HepG2 (cell line): Measurements from ENCODE around the gene THRAP3. TPM values are rescaled to one million over a fixed set of nuclear protein-coding genes. Genes with fewer than 3 reads are reported as not detected.

Experiments used
- ARNTL ChIP-seq: sonication (generic); formaldehyde crosslinking; IDR thresholded peaks from 2 replicates; pipeline ENCODE4 v1.4.0; 2020; ENCODE audit warnings: mild to moderate bottlenecking, missing genetic modification reagents
- CEBPG ChIP-seq: IDR thresholded peaks from 2 replicates; pipeline ENCODE4 v1.6.1; 2016
- CREB1 ChIP-seq, 2 experiments: fragments of 450-650 bp in 1 of 2; IDR thresholded peaks; 2 replicates each; pipeline ENCODE4 v1.6.1; 2016 to 2017; ENCODE audit warnings: control low read depth in 1 of 2, mild to moderate bottlenecking in 1 of 2, missing compliant biosample characterization in 1 of 2, missing genetic modification characterization in 1 of 2
- FOSL2 ChIP-seq: sonication (generic); formaldehyde crosslinking; IDR thresholded peaks from 2 replicates; pipeline ENCODE4 v1.4.0; 2020; ENCODE audit warnings: missing genetic modification reagents
- FOXA3 ChIP-seq: IDR thresholded peaks from 2 replicates; pipeline ENCODE4 v1.6.1; 2016; ENCODE audit warnings: missing genetic modification reagents, missing compliant biosample characterization
- IKZF4 ChIP-seq: sonication (generic); formaldehyde crosslinking; IDR thresholded peaks from 2 replicates; pipeline ENCODE4 v1.5.1; 2020; ENCODE audit warnings: borderline replicate concordance, mild to moderate bottlenecking, low read depth, missing genetic modification reagents; ENCODE audit errors: not compliant biosample characterization
- KDM5B ChIP-seq: sonication (generic); formaldehyde crosslinking; IDR thresholded peaks from 2 replicates; pipeline ENCODE4 v1.4.0; 2020; ENCODE audit warnings: missing genetic modification reagents, mild to moderate bottlenecking, borderline replicate concordance
- PATZ1 ChIP-seq: sonication (generic); formaldehyde crosslinking; IDR thresholded peaks from 2 replicates; pipeline ENCODE4 v1.4.0; 2020; ENCODE audit warnings: missing genetic modification reagents
- PRDM4 ChIP-seq: sonication (generic); formaldehyde crosslinking; IDR thresholded peaks from 2 replicates; pipeline ENCODE4 v1.9.0; 2021; ENCODE audit warnings: missing genetic modification reagents, borderline replicate concordance
- RCOR2 ChIP-seq: IDR thresholded peaks from 2 replicates; pipeline ENCODE4 v1.6.1; 2016; ENCODE audit warnings: missing biosample characterization, missing genetic modification reagents
- SAP130 ChIP-seq: IDR thresholded peaks from 2 replicates; pipeline ENCODE4 v1.6.1; 2016; ENCODE audit warnings: low read depth
- SMAD3 ChIP-seq: sonication (generic); formaldehyde crosslinking; IDR thresholded peaks from 2 replicates; pipeline ENCODE4 v1.4.0; 2020; ENCODE audit warnings: missing genetic modification reagents
- STAG1 ChIP-seq: sonication (generic); formaldehyde crosslinking; IDR thresholded peaks from 2 replicates; pipeline ENCODE4 v1.4.0; 2020; ENCODE audit warnings: missing genetic modification reagents
- ZMYM3 ChIP-seq: sonication (generic); formaldehyde crosslinking; IDR thresholded peaks from 2 replicates; pipeline ENCODE4 v1.5.1; 2020; ENCODE audit warnings: mild to moderate bottlenecking, missing genetic modification reagents
- ZNF10 ChIP-seq: sonication (generic); formaldehyde crosslinking; IDR thresholded peaks from 2 replicates; pipeline ENCODE4 v1.4.0; 2020; ENCODE audit warnings: mild to moderate bottlenecking, low read depth, missing genetic modification reagents, borderline replicate concordance
- ZNF292 ChIP-seq: sonication (generic); formaldehyde crosslinking; IDR thresholded peaks from 2 replicates; pipeline ENCODE4 v1.8.1; 2022; ENCODE audit warnings: mild to moderate bottlenecking, low read depth, missing genetic modification reagents, borderline replicate concordance
- ZNF30 ChIP-seq: sonication (generic); formaldehyde crosslinking; IDR thresholded peaks from 2 replicates; pipeline ENCODE4 v1.5.0; 2020; ENCODE audit warnings: mild to moderate bottlenecking, missing genetic modification reagents
- polyA plus RNA-seq, 8 experiments: library from polyadenylated mRNA; depleted of rRNA in 3 of 8; stranded (reverse) in 7 of 8; unstranded in 1 of 8; fragments of >200 nt; fragmentation: Illumina TruSeq in 4 of 8; extraction: Trizol in 4 of 8; gene quantifications; 2 replicates each; pipeline versions ENCODE4 v1.2.1 to v1.2.3, GENCODE V29; 2011 to 2016; ENCODE audit warnings: low read depth in 4 of 8, missing spikeins in 1 of 8, mixed read lengths in 1 of 8; ENCODE audit not compliant: insufficient read depth in 1 of 8
- total RNA-seq, 5 experiments: library from RNA; depleted of rRNA; stranded (reverse); fragments of >200 nt; fragmentation: Illumina TruSeq; extraction: Trizol; gene quantifications; 2 replicates each; pipeline ENCODE4 v1.2.3, GENCODE V29; 2016; ENCODE audit warnings: low read depth in 1 of 5
- TF ChIP-seq, protein P1 (sequence below): sonication (generic); formaldehyde crosslinking; IDR thresholded peaks from 2 replicates; pipeline ENCODE4 v1.8.0; 2022; ENCODE audit warnings: missing genetic modification reagents, mild to moderate bottlenecking, borderline replicate concordance
- TF ChIP-seq, protein P2 (sequence below): sonication (generic); formaldehyde crosslinking; IDR thresholded peaks from 2 replicates; pipeline ENCODE4 v1.4.0; 2020; ENCODE audit warnings: missing genetic modification reagents, borderline replicate concordance

THRAP3 gene
- total and polyA plus RNA-seq, 2 of the 13 experiments (the other 11 are each of a cell fraction or from before 2014, with no cell fraction given) = 45.0 to 92.6 TPM

DNA sequence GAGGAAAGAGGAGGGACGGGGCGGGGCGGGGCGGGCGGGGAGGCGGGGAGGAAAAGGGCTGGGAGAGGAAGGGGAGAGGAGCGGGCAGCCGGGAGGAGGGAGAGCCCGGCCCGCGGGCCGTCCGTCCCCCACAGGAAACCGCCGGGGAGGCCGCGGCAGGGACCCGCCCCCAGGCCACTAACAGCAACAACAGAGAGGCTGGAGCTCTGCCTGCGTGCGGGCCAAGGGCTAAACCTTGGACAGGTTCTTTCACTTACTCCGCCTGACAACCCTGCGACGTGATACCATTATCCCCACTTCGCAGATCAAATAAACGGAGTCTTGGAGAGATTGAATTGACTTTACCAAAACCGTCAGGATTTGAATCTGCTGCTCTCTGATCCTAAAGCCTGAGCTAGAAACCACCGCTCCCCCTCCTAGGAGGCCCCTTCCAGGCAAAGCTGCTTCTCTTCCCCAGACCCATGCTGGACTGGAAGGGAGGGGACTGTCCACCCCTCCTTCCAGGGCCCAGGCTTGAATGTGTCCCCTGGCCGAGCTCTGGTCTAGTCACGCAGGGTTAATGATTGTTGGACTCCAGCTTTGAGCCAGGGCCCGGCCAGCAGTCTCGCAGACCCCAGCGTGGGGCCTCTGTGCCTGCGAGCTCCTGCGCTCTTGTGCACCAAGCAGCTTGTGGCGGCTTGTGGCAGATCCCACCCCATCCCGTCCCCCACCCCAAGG is 99.6 kb downstream of the THRAP3 start, which contains the start of gene EVA1B (continued):
- TF ChIP-seq KDM5B = peak; percentile 70; the same call in 1 of the 2 replicates
- TF ChIP-seq, protein P1, sequence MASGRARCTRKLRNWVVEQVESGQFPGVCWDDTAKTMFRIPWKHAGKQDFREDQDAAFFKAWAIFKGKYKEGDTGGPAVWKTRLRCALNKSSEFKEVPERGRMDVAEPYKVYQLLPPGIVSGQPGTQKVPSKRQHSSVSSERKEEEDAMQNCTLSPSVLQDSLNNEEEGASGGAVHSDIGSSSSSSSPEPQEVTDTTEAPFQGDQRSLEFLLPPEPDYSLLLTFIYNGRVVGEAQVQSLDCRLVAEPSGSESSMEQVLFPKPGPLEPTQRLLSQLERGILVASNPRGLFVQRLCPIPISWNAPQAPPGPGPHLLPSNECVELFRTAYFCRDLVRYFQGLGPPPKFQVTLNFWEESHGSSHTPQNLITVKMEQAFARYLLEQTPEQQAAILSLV (CRISPR knock-in tag) = peak; percentile 29; the same call in 1 of the 2 replicates
- peak; percentile 54 for TF ChIP-seq ZMYM3 (CRISPR knock-in tag)
- TF ChIP-seq PRDM4 (CRISPR knock-in tag) = no peak
- TF ChIP-seq FOXA3 (CRISPR knock-in tag) = peak; percentile 68
- 0 out of 2 replicates have a peak, but pooled peaks have one; percentile 63 for TF ChIP-seq SMAD3 (CRISPR knock-in tag)
- TF ChIP-seq RCOR2 = 0 out of 2 replicates have a peak, but pooled peaks have one; percentile 36
- peak; percentile 66 for TF ChIP-seq IKZF4 (CRISPR knock-in tag)
- no peak for TF ChIP-seq ZNF30 (CRISPR knock-in tag)
- no peak for TF ChIP-seq CREB1 (IDR thresholded peaks at IDR 0.05)
- peak; percentile 70 for TF ChIP-seq CREB1 (CRISPR knock-in tag; IDR thresholded peaks at IDR 0.05)
- TF ChIP-seq PATZ1 (CRISPR knock-in tag) = peak; percentile 79; the same call in 1 of the 2 replicates
- TF ChIP-seq STAG1 (CRISPR knock-in tag) = peak; percentile 15; the same call in 1 of the 2 replicates
- peak; percentile 87; the same call in 1 of the 2 replicates for TF ChIP-seq ZNF292 (CRISPR knock-in tag)
- TF ChIP-seq ZNF10 (CRISPR knock-in tag) = no peak
- TF ChIP-seq SAP130 = peak; percentile 92
- TF ChIP-seq ARNTL (CRISPR knock-in tag) = peak; percentile 65; the same call in 1 of the 2 replicates
- TF ChIP-seq CEBPG (CRISPR knock-in tag) = 0 out of 2 replicates have a peak, but pooled peaks have one; percentile 9
- TF ChIP-seq, protein P2, sequence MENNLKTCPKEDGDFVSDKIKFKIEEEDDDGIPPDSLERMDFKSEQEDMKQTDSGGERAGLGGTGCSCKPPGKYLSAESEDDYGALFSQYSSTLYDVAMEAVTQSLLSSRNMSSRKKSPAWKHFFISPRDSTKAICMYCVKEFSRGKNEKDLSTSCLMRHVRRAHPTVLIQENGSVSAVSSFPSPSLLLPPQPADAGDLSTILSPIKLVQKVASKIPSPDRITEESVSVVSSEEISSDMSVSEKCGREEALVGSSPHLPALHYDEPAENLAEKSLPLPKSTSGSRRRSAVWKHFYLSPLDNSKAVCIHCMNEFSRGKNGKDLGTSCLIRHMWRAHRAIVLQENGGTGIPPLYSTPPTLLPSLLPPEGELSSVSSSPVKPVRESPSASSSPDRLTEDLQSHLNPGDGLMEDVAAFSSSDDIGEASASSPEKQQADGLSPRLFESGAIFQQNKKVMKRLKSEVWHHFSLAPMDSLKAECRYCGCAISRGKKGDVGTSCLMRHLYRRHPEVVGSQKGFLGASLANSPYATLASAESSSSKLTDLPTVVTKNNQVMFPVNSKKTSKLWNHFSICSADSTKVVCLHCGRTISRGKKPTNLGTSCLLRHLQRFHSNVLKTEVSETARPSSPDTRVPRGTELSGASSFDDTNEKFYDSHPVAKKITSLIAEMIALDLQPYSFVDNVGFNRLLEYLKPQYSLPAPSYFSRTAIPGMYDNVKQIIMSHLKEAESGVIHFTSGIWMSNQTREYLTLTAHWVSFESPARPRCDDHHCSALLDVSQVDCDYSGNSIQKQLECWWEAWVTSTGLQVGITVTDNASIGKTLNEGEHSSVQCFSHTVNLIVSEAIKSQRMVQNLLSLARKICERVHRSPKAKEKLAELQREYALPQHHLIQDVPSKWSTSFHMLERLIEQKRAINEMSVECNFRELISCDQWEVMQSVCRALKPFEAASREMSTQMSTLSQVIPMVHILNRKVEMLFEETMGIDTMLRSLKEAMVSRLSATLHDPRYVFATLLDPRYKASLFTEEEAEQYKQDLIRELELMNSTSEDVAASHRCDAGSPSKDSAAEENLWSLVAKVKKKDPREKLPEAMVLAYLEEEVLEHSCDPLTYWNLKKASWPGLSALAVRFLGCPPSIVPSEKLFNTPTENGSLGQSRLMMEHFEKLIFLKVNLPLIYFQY (CRISPR knock-in tag) = peak; percentile 71; the same call in 1 of the 2 replicates
- TF ChIP-seq FOSL2 (CRISPR knock-in tag) = peak; percentile 66
